Muscle layer of colon (tissue), 2 donors: ENCODE measurements around the gene TMTC1.

ENCODE experiments used
- H3K27ac ChIP-seq: one replicate; pipeline ENCODE4 v1.7.0; 2013; ENCODE audit warnings: low read depth, mild to moderate bottlenecking, low read length, moderate library complexity
- H3K27me3 ChIP-seq, 2 donors: one replicate each; pipeline ENCODE4 v1.7.0; 2013; ENCODE audit warnings: low read length in 2 of 2, mild to moderate bottlenecking in 2 of 2; ENCODE audit not compliant: insufficient read depth in 2 of 2, control insufficient read depth in 1 of 2
- H3K36me3 ChIP-seq: one replicate; pipeline ENCODE4 v1.7.0; 2013; ENCODE audit warnings: mild to moderate bottlenecking, low read length; ENCODE audit not compliant: insufficient read depth
- H3K4me1 ChIP-seq: one replicate; pipeline ENCODE4 v1.7.0; 2013; ENCODE audit warnings: mild to moderate bottlenecking, low read length; ENCODE audit not compliant: insufficient read depth
- H3K4me3 ChIP-seq, 2 donors: one replicate each; pipeline ENCODE4 v1.7.0; 2013; ENCODE audit warnings: low read length in 2 of 2, low read depth in 1 of 2, mild to moderate bottlenecking in 1 of 2, moderate library complexity in 1 of 2
- H3K9ac ChIP-seq: one replicate; pipeline ENCODE4 v1.7.0; 2013; ENCODE audit warnings: low read length
- H3K9me3 ChIP-seq: one replicate; pipeline ENCODE4 v1.7.0; 2013; ENCODE audit warnings: mild to moderate bottlenecking, low read length
- donor health status: abdominal sarcoma.
- donor health status: Adenocarcinoma of cecum.

Gene TMTC1

DNA sequence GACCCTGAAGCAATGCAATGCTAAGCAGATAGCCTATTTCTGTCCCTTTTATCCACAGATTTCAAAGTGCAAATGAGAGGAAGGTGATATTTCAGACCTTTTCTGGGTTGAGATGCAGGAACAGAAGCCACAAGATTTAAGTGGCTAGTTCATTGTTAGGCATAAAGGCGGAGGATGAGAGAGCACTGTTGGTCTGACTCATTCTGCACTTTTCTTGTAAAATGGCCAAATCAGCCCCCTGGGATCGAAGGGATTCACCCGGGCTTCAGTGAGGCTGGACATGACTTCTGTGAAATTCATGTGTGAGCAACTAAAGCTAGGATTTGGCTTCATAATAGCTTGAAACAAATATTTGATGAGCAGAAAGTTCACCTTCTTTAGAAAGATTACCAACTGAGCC, 184.4 kb downstream of the TMTC1 start:
- no peaks in the 10 kb centered on the region for H3K4me1 ChIP-seq
- no peak overlapping the region for H3K4me3 ChIP-seq
- no peaks in the 10 kb centered on the region for H3K36me3 ChIP-seq
- no peak overlapping the region for H3K27ac ChIP-seq
- no peaks in the 10 kb centered on the region for H3K27me3 ChIP-seq
- no peak overlapping the region for H3K9ac ChIP-seq
- no peaks in the 10 kb centered on the region for H3K9me3 ChIP-seq

DNA sequence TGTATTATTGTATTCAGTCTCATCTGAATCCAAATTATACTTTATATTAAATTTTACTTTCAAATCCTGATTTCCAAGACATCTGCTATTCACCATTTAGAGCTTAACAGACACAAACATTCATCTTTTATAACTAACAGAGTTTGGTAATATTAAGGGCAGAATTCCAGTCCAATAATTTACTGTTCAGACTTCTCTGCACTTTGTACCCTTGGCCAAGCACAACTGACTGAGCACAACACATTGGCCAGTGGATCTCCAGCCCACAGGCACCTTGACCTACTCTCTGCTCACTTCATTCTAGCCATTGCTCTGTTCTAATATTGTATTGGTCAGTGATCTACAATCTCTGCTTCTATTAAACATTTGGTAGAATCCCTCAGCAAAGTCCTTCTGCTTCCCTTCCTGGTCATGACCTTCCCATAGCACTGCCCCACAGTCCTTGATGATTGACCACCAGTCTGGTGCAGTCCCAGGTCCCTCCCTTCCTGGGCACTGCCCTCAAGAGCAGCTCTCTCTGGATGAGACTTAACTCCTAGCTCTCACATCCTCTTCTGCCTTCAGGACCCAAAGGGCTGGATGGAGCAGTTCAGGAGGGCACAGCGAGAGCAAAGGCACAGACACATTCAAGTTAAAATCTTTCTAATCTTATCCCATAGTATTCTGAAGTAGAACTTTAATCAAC, 188.5 kb downstream of the TMTC1 start:
- Histone ChIP-seq H3K27ac (no peak overlapping the region), H3K4me3 (no peak overlapping the region), H3K27me3 (no peaks in the 10 kb centered on the region), H3K9ac (no peak overlapping the region), H3K36me3 (peaks cover 3% of the 10 kb centered on the region), H3K4me1 (peaks cover under 1% of the 10 kb centered on the region), H3K9me3 (no peaks in the 10 kb centered on the region)

GRCh38 chr12:29593001-29593400, 190.7 kb downstream of the TMTC1 start:
- peaks cover 3% of the 10 kb centered on the region for H3K36me3 ChIP-seq

GRCh38 chr12:29591140-29592020, 192.4 kb downstream of the TMTC1 start:
- Histone ChIP-seq H3K27me3 (no peaks in the 10 kb centered on the region), H3K36me3 (peaks cover 3% of the 10 kb centered on the region), H3K9ac (no peak overlapping the region), H3K9me3 (no peaks in the 10 kb centered on the region), H3K4me3 (no peak overlapping the region), H3K27ac (no peak overlapping the region), H3K4me1 (peaks cover 5% of the 10 kb centered on the region)

More at GRCh38 chr12:29593001-29593400, 190.7 kb downstream of the TMTC1 start:
- Histone ChIP-seq H3K27me3 (no peaks in the 10 kb centered on the region), H3K9me3 (no peaks in the 10 kb centered on the region), H3K4me1 (peaks cover 5% of the 10 kb centered on the region), H3K4me3 (no peak overlapping the region), H3K9ac (no peak overlapping the region), H3K27ac (no peak overlapping the region)

GRCh38 chr12:29589851-29590250, 193.9 kb downstream of the TMTC1 start:
- H3K36me3 ChIP-seq: peaks cover 3% of the 10 kb centered on the region
- no peak overlapping the region for H3K27ac ChIP-seq
- no peaks in the 10 kb centered on the region for H3K27me3 ChIP-seq
- no peak overlapping the region for H3K9ac ChIP-seq
- no peak overlapping the region for H3K4me3 ChIP-seq
- peaks cover 5% of the 10 kb centered on the region for H3K4me1 ChIP-seq
- no peaks in the 10 kb centered on the region for H3K9me3 ChIP-seq

DNA sequence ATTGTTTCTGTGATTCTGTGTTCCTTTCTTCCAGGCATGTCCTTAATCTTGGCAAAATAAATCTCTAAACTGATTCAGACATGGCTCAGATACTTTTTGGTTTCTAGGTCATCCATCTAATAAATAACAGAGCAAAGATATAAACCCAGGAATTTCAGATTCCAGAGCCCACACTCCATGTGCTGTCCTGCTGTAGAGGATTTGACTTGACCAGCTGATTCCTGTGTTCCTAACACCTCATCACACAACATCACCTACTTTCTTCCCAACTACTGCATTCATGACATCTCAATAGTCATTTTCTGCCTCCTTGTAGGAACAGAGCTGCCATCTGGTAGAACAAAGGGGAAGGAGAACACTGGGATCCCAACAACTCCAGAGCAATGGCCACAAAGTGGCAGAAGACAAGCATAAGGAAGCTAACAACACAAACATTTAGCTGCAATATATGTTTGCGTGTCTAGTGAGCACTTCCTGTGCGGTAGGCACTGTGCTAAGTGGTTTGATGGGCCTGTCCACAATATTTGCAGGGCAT, 194.4 kb downstream of the TMTC1 start:
- Histone ChIP-seq H3K4me3 (no peak overlapping the region), H3K27me3 (no peaks in the 10 kb centered on the region), H3K9me3 (no peaks in the 10 kb centered on the region), H3K4me1 (peaks cover 5% of the 10 kb centered on the region), H3K9ac (no peak overlapping the region), H3K36me3 (peaks cover 3% of the 10 kb centered on the region), H3K27ac (no peak overlapping the region)

GRCh38 chr12:29582677-29583272, 201.0 kb downstream of the TMTC1 start:
- no peaks in the 10 kb centered on the region for H3K36me3 ChIP-seq
- peak overlapping the region in 1 of 2 donors; percentile 29 for H3K4me3 ChIP-seq
- peak overlapping the region; percentile 30 for H3K27ac ChIP-seq
- no peaks in the 10 kb centered on the region for H3K9me3 ChIP-seq
- H3K27me3 ChIP-seq: no peaks in the 10 kb centered on the region
- H3K4me1 ChIP-seq: peaks cover 48% of the 10 kb centered on the region
- H3K9ac ChIP-seq: no peak overlapping the region

- Histone ChIP-seq H3K36me3 (no peaks in the 10 kb centered on the region), H3K27me3 (no peaks in the 10 kb centered on the region), H3K27ac (peak overlapping the region; percentile 30), H3K4me1 (peaks cover 48% of the 10 kb centered on the region), H3K9me3 (no peaks in the 10 kb centered on the region), H3K4me3 (peak overlapping the region in 1 of 2 donors; percentile 29), H3K9ac (no peak overlapping the region)
Observed at GRCh38 chr12:29582146-29582545, 201.6 kb downstream of the TMTC1 start.

DNA sequence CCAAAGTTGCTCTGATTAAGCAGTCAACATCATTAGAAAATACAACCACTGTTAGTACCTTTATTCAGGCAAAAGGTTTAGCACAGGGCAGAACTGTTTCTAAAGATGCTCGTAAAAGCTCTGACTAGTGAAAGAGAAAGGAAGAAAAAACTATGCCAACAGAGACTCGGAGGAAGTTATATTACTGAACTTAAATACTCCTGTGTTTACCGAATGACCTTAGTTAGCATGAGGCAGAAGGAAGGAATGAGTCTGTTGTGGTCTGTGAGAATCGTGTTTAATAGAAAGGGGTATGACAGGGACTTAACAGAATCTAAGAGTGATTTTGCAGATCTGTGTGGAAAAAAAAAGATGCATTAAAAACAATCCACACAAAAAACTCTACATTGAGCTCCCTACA, 202.1 kb downstream of the TMTC1 start:
- Histone ChIP-seq H3K9ac (no peak overlapping the region), H3K27ac (no peak overlapping the region), H3K4me1 (peaks cover 48% of the 10 kb centered on the region), H3K9me3 (no peaks in the 10 kb centered on the region), H3K4me3 (no peak overlapping the region), H3K27me3 (no peaks in the 10 kb centered on the region), H3K36me3 (no peaks in the 10 kb centered on the region)

DNA sequence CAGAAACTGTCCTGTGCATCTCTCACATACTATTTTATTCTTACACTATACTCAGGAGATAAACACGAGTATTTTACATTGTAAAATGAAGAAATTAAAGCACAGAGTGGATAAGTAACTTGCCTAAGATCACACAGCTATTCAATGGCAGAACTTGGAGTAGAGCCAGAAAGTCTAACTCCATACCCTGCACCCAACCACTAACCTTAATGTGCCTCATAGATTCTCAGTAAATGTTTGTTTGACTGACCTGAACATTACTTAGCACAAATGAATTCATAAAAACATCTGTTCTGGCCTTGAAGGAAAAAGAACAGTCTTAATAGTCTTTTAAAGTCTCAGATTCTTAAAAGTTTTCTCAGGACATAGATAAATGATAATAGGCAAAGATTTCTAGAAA, 202.8 kb downstream of the TMTC1 start:
- H3K4me3 ChIP-seq: no peak overlapping the region

DNA sequence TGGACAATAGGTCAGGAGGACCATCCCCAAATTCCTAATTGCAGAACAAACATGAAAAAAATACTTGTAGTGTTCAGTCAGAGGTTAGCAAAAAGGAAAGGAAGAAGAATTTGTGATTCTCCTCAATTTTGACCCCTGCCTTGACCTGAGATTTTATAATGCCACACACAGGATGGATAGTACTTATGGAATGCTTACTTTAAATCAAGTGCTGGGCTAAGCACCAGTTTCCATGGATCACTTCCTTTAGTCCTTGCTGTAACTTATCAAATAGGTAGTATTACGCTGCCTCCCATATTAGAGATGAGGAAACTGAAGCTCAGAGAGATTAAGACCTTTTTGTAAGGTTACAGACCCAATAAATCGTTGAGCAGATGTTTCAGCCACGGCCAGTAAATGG, 205.0 kb downstream of the TMTC1 start:
- H3K4me1 ChIP-seq: peaks cover 45% of the 10 kb centered on the region
- H3K27me3 ChIP-seq: no peaks in the 10 kb centered on the region
- no peak overlapping the region for H3K4me3 ChIP-seq
- H3K36me3 ChIP-seq: no peaks in the 10 kb centered on the region
- no peaks in the 10 kb centered on the region for H3K9me3 ChIP-seq
- H3K9ac ChIP-seq: no peak overlapping the region
- H3K27ac ChIP-seq: no peak overlapping the region

More for the DNA sequence above, 202.8 kb downstream of the TMTC1 start:
- H3K27ac ChIP-seq: no peak overlapping the region
- H3K9ac ChIP-seq: no peak overlapping the region
- H3K36me3 ChIP-seq: no peaks in the 10 kb centered on the region
- no peaks in the 10 kb centered on the region for H3K27me3 ChIP-seq
- H3K9me3 ChIP-seq: no peaks in the 10 kb centered on the region
- H3K4me1 ChIP-seq: peaks cover 48% of the 10 kb centered on the region
